GM23248 (cell line): ENCODE results near the gene AADAC. TPM values are rescaled to one million over a fixed set of nuclear protein-coding genes. Genes with fewer than 3 reads are reported as not detected.

ENCODE experiments used
- DNase-seq: peaks from one replicate; pipeline ENCODE4 v3.0.0-alpha.2; 2015
- H2AFZ ChIP-seq: fragments of 200-600 bp; sonication (generic); 2 replicates; pipeline ENCODE4 v1.6.1; 2016; ENCODE audit warnings: antibody characterized with exemption
- H3F3A ChIP-seq: fragments of 200-600 bp; sonication (generic); 2 replicates; pipeline ENCODE4 v1.6.1; 2016; ENCODE audit warnings: mild to moderate bottlenecking, antibody characterized with exemption, mixed run types; ENCODE audit not compliant: insufficient read depth
- H3K27ac ChIP-seq: fragments of 200-600 bp; sonication (generic); 2 replicates; pipeline ENCODE4 v1.5.1; 2016; ENCODE audit warnings: mild to moderate bottlenecking
- H3K27me3 ChIP-seq: fragments of 200-600 bp; sonication (generic); replicated peaks from 2 replicates; pipeline ENCODE4 v1.6.1; 2016; ENCODE audit warnings: mild to moderate bottlenecking; ENCODE audit not compliant: insufficient read depth
- H3K36me3 ChIP-seq: fragments of 200-600 bp; sonication (generic); 2 replicates; pipeline ENCODE4 v1.6.1; 2016; ENCODE audit warnings: low read depth, mild to moderate bottlenecking
- H3K4me1 ChIP-seq: fragments of 200-600 bp; sonication (generic); 2 replicates; pipeline ENCODE4 v1.6.1; 2016; ENCODE audit warnings: mild to moderate bottlenecking; ENCODE audit not compliant: insufficient read depth
- H3K4me2 ChIP-seq: fragments of 200-600 bp; sonication (generic); one replicate; pipeline ENCODE4 v1.6.1; 2016; ENCODE audit warnings: mild to moderate bottlenecking; ENCODE audit not compliant: unreplicated experiment
- H3K4me3 ChIP-seq: fragments of 200-600 bp; sonication (generic); 2 replicates; pipeline ENCODE4 v1.5.1; 2016; ENCODE audit warnings: mild to moderate bottlenecking
- H3K79me2 ChIP-seq: fragments of 200-600 bp; sonication (generic); 2 replicates; pipeline ENCODE4 v1.6.1; 2016; ENCODE audit warnings: mild to moderate bottlenecking; ENCODE audit not compliant: insufficient read depth
- H3K9ac ChIP-seq: fragments of 200-600 bp; sonication (generic); 2 replicates; pipeline ENCODE4 v1.6.1; 2016; ENCODE audit warnings: mild to moderate bottlenecking
- H3K9me2 ChIP-seq: fragments of 200-600 bp; sonication (generic); 2 replicates; pipeline ENCODE4 v1.6.1; 2016; ENCODE audit warnings: mixed run types, mild to moderate bottlenecking, moderate library complexity; ENCODE audit not compliant: insufficient read depth
- H3K9me3 ChIP-seq: fragments of 200-600 bp; sonication (generic); one replicate; pipeline ENCODE4 v1.6.1; 2017; ENCODE audit warnings: low read depth
- H4K20me1 ChIP-seq: fragments of 200-600 bp; sonication (generic); 2 replicates; pipeline ENCODE4 v1.6.0; 2016; ENCODE audit not compliant: insufficient read depth
- EZH2 ChIP-seq: fragments of 200-600 bp; sonication (generic); IDR thresholded peaks from 2 replicates; pipeline ENCODE4 v1.6.1; 2018; ENCODE audit warnings: antibody characterized with exemption, mild to moderate bottlenecking; ENCODE audit not compliant: insufficient read depth, poor library complexity, severe bottlenecking
- EZH2phosphoT487 ChIP-seq: fragments of 200-600 bp; sonication (generic); IDR thresholded peaks from 2 replicates; pipeline ENCODE4 v1.6.1; 2018; ENCODE audit warnings: antibody characterized with exemption, moderate library complexity, mild to moderate bottlenecking, low read depth; ENCODE audit not compliant: insufficient read depth
- WGBS, 2 experiments: methylation state at CpG; one replicate each; pipeline ENCODE4 v1.1.6; 2015 to 2017; ENCODE audit warnings: low lambda C conversion rate in 2 of 2, low coverage in 1 of 2; ENCODE audit errors: missing lambda C conversion rate in 2 of 2; 5-methylcytosine and 5-hydroxymethylcytosine counted together
- in situ Hi-C: fragments of 300-500 bp; cut with MboI; formaldehyde crosslinking; loops from 2 replicates; pipeline ENCODE4 v1.15.0; 2020
- polyA plus RNA-seq: library from polyadenylated mRNA; unstranded; fragments of >200 nt; fragmentation: Nextera tagmentation; extraction: Ambion mirVana; gene quantifications from 2 replicates; pipeline ENCODE4 v1.2.1, GENCODE V29; 2016
- total RNA-seq: library from RNA; depleted of rRNA; stranded (reverse); fragments of >200 nt; shearing (Covaris generic); gene quantifications from 2 replicates; pipeline ENCODE4 v1.2.3, GENCODE V29; 2014

Gene AADAC
- total and polyA plus RNA-seq, 2 experiments from 2014 or later, result not detected

- TF ChIP-seq EZH2phosphoT487 (no peak), EZH2 (no peak)
- Histone ChIP-seq H3K27ac (no peak overlapping the region), H3K36me3 (no peaks in the 10 kb centered on the region), H3F3A (no peaks in the 10 kb centered on the region), H3K9me3 (no peaks in the 10 kb centered on the region), H4K20me1 (no peaks in the 10 kb centered on the region), H3K9ac (no peak overlapping the region), H3K27me3 (no peaks in the 10 kb centered on the region), H3K9me2 (no peaks in the 10 kb centered on the region), H2AFZ (no peak overlapping the region), H3K4me3 (no peak overlapping the region), H3K4me1 (no peaks in the 10 kb centered on the region), H3K4me2 (no peak overlapping the region), H3K79me2 (no peaks in the 10 kb centered on the region)
- 93 to 94% methylated on average over 2 of the region's 2 CpGs for WGBS, 2 experiments
- in situ Hi-C loops, result no loop called here
- DNase-seq, result no peak
Measured at GRCh38 chr3:151856641-151857040, 42.7 kb downstream of the AADAC start.

GRCh38 chr3:151859233-151859673 lies 45.3 kb downstream of the AADAC start:
- DNase-seq, result no peak

GRCh38 chr3:151859905-151860304 lies 46.0 kb downstream of the AADAC start:
- H3K4me3 ChIP-seq, result no peak overlapping the region
- no peak overlapping the region for H3K9ac ChIP-seq
- peaks cover 21% of the 10 kb centered on the region for H3F3A ChIP-seq
- TF ChIP-seq EZH2phosphoT487 (no peak), EZH2 (no peak)
- H3K9me2 ChIP-seq, result no peaks in the 10 kb centered on the region
- peak overlapping the region; percentile 14; the same call in 1 of the 2 replicates for H2AFZ ChIP-seq
- in situ Hi-C loops, result no loop called here
- no peaks in the 10 kb centered on the region for H4K20me1 ChIP-seq
- H3K79me2 ChIP-seq, result no peaks in the 10 kb centered on the region
- H3K36me3 ChIP-seq, result no peaks in the 10 kb centered on the region
- no peak overlapping the region for H3K27ac ChIP-seq
- H3K4me1 ChIP-seq, result peaks cover 24% of the 10 kb centered on the region
- no peak for DNase-seq
- H3K27me3 ChIP-seq, result no peaks in the 10 kb centered on the region
- no peaks in the 10 kb centered on the region for H3K9me3 ChIP-seq
- no peak overlapping the region for H3K4me2 ChIP-seq

More at GRCh38 chr3:151859233-151859673, 45.3 kb downstream of the AADAC start:
- Histone ChIP-seq H3K79me2 (no peaks in the 10 kb centered on the region), H3F3A (peaks cover 14% of the 10 kb centered on the region), H3K4me2 (no peak overlapping the region), H3K9me2 (no peaks in the 10 kb centered on the region), H3K36me3 (no peaks in the 10 kb centered on the region), H3K9me3 (no peaks in the 10 kb centered on the region), H3K27me3 (no peaks in the 10 kb centered on the region), H4K20me1 (no peaks in the 10 kb centered on the region), H3K27ac (no peak overlapping the region), H3K4me1 (peaks cover 17% of the 10 kb centered on the region), H3K4me3 (no peak overlapping the region), H3K9ac (no peak overlapping the region), H2AFZ (no peak overlapping the region)
- WGBS, 2 experiments, result 47 to 49% methylated on average over 2 of the region's 2 CpGs
- no peak for TF ChIP-seq EZH2phosphoT487
- TF ChIP-seq EZH2, result no peak
- in situ Hi-C loops, result no loop called here

GRCh38 chr3:151863611-151864010 lies 49.7 kb downstream of the AADAC start:
- Histone ChIP-seq H3K27ac (peak overlapping the region; percentile 50), H3K9ac (no peak overlapping the region), H3K4me3 (no peak overlapping the region), H3K4me2 (peak overlapping the region; percentile 71), H3K4me1 (peaks cover 36% of the 10 kb centered on the region), H2AFZ (peak overlapping the region; percentile 28; the same call in 1 of the 2 replicates), H3K79me2 (no peaks in the 10 kb centered on the region), H3K9me2 (no peaks in the 10 kb centered on the region), H4K20me1 (no peaks in the 10 kb centered on the region), H3K27me3 (no peaks in the 10 kb centered on the region), H3K9me3 (no peaks in the 10 kb centered on the region), H3K36me3 (no peaks in the 10 kb centered on the region), H3F3A (peaks cover 22% of the 10 kb centered on the region)
- no peak for TF ChIP-seq EZH2
- no peak for TF ChIP-seq EZH2phosphoT487
- WGBS, 2 experiments, result 71 to 77% methylated on average over 2 of the region's 2 CpGs
- in situ Hi-C loops, result no loop called here
- peak; percentile 51 for DNase-seq
